Brain microvascular endothelial cell (primary cell): Measurements from ENCODE around the gene SCART1.
"Not testable (repeated sequence)": the region's sequence is repeated elsewhere in the genome, so short reads cannot be mapped to it uniquely, and the experiment has no call there.

Source experiments
- DNase-seq: peaks from one replicate; pipeline ENCODE4 v3.0.0-alpha.2; 2020
- H3K27ac ChIP-seq: fragments of 250-450 bp; sonication (Bioruptor Pico); 2 replicates; pipeline ENCODE4 v1.5.1; 2020; ENCODE audit warnings: mild to moderate bottlenecking, moderate library complexity
- H3K27me3 ChIP-seq: fragments of 250-450 bp; sonication (Bioruptor Pico); replicated peaks from 2 replicates; pipeline ENCODE4 v1.5.1; 2020; ENCODE audit warnings: mild to moderate bottlenecking
- H3K36me3 ChIP-seq: fragments of 250-450 bp; sonication (Bioruptor Pico); replicated peaks from 2 replicates; pipeline ENCODE4 v1.5.1; 2020; ENCODE audit warnings: mild to moderate bottlenecking
- H3K4me3 ChIP-seq: 2 replicates; pipeline ENCODE4 v1.5.1; 2011; ENCODE audit warnings: low read depth, mild to moderate bottlenecking, control low read depth, low read length, moderate library complexity
- in situ Hi-C: cut with HindIII; loops from 2 replicates; pipeline ENCODE4 v1.10.0; 2017; ENCODE audit warnings: low sequenced_read_pairs, low pct_ligation_motif_present
- TF ChIP-seq, protein P1 (sequence below): IDR thresholded peaks from 2 replicates; pipeline ENCODE4 v1.5.1; 2011; ENCODE audit warnings: low read depth, mild to moderate bottlenecking, moderate library complexity, low read length, control low read depth, inconsistent platforms; ENCODE audit errors: missing control alignments

The SCART1 gene

GRCh38 chr10:133466683-133467275 lies 13.0 kb downstream of the SCART1 start:
- TF ChIP-seq, protein P1, sequence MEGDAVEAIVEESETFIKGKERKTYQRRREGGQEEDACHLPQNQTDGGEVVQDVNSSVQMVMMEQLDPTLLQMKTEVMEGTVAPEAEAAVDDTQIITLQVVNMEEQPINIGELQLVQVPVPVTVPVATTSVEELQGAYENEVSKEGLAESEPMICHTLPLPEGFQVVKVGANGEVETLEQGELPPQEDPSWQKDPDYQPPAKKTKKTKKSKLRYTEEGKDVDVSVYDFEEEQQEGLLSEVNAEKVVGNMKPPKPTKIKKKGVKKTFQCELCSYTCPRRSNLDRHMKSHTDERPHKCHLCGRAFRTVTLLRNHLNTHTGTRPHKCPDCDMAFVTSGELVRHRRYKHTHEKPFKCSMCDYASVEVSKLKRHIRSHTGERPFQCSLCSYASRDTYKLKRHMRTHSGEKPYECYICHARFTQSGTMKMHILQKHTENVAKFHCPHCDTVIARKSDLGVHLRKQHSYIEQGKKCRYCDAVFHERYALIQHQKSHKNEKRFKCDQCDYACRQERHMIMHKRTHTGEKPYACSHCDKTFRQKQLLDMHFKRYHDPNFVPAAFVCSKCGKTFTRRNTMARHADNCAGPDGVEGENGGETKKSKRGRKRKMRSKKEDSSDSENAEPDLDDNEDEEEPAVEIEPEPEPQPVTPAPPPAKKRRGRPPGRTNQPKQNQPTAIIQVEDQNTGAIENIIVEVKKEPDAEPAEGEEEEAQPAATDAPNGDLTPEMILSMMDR, result no peak
- DNase-seq, result no peak
- H3K27me3 ChIP-seq, result no peaks in the 10 kb centered on the region
- no peaks in the 10 kb centered on the region for H3K36me3 ChIP-seq
- H3K4me3 ChIP-seq, result no peak overlapping the region
- in situ Hi-C loops, result no loop called here
- no peak overlapping the region for H3K27ac ChIP-seq

GRCh38 chr10:133467286-133467911 lies 13.7 kb downstream of the SCART1 start:
- no peak overlapping the region for H3K4me3 ChIP-seq
- H3K27me3 ChIP-seq, result no peaks in the 10 kb centered on the region
- TF ChIP-seq, protein P1, result no peak
- in situ Hi-C loops, result no loop called here
- H3K36me3 ChIP-seq, result no peaks in the 10 kb centered on the region
- H3K27ac ChIP-seq, result no peak overlapping the region
- DNase-seq, result no peak

GRCh38 chr10:133469205-133469604 lies 15.5 kb downstream of the SCART1 start:
- H3K36me3 ChIP-seq, in situ Hi-C loops, DNase-seq: not testable (repeated sequence)

GRCh38 chr10:133471300-133472109 lies 17.8 kb downstream of the SCART1 start:
- no peak for DNase-seq
- Histone ChIP-seq H3K27ac (no peak overlapping the region), H3K36me3 (no peaks in the 10 kb centered on the region), H3K4me3 (no peak overlapping the region), H3K27me3 (no peaks in the 10 kb centered on the region)
- TF ChIP-seq, protein P1, result no peak
- in situ Hi-C loops, result no loop called here

More at GRCh38 chr10:133469205-133469604, 15.5 kb downstream of the SCART1 start:
- H3K27me3 ChIP-seq, H3K27ac ChIP-seq, H3K4me3 ChIP-seq: not testable (repeated sequence)

GRCh38 chr10:133473270-133473669 lies 19.5 kb downstream of the SCART1 start:
- no peak for DNase-seq
- Histone ChIP-seq H3K27ac (no peak overlapping the region), H3K36me3 (no peaks in the 10 kb centered on the region), H3K27me3 (no peaks in the 10 kb centered on the region), H3K4me3 (no peak overlapping the region)
- in situ Hi-C loops, result no loop called here
- TF ChIP-seq, protein P1, result no peak

GRCh38 chr10:133474027-133474426 lies 20.3 kb downstream of the SCART1 start:
- no peak for DNase-seq
- H3K27me3 ChIP-seq, result no peaks in the 10 kb centered on the region
- in situ Hi-C loops, result no loop called here
- H3K27ac ChIP-seq, result no peak overlapping the region
- no peak overlapping the region for H3K4me3 ChIP-seq
- TF ChIP-seq, protein P1, result no peak
- no peaks in the 10 kb centered on the region for H3K36me3 ChIP-seq
